GM19438 (cell line): ENCODE measurements around the gene TBC1D5.
"Not testable (repeated sequence)": the region's sequence is repeated elsewhere in the genome, so short reads cannot be mapped to it uniquely, and the experiment has no call there.

ENCODE experiments used
- ATAC-seq: cut with Tn5 transposase; IDR thresholded peaks from one replicate; pipeline ENCODE4 v1.9.1; 2021; ENCODE audit warnings: low read depth; ENCODE audit not compliant: unreplicated experiment

TBC1D5 gene

DNA sequence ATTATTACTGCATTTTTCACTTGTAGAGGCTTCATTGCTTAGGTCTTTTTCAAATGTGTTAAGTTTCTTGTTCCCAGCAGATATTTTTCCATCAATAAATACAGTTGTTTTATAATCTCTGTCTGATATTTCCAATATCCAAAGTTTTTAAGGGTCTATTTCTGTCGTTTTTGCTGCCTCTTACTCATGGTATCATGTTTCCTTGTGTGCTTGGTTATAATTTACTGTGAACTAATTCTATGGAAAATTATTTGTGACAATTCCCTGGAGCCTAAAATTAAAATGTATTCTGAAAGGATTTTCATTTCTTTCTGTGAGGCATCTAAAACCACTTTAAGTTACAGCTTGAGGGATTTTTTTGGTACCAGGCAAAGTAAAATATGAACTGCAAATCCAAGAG lies 17.5 kb downstream of the TBC1D5 start:
- ATAC-seq: no peak

DNA sequence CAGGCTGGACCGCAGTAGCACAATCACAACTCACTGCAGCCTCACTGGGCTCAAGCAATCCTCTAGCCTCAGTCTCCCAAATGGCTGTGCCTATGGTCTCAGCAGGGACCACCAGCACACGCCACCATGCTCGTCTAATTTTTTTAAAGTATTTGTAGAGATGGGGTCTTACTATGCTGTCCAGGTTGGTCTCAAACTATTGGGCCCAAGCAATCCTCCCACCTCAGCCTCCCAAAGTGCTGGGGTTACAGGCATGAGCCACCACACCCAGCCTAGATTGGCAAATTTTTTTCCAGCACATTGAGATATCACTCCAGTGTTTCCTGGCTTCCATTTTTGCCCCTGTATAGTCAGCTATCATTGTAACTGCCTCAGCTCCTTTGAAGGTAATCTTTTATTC lies 18.3 kb downstream of the TBC1D5 start:
- no peak for ATAC-seq

DNA sequence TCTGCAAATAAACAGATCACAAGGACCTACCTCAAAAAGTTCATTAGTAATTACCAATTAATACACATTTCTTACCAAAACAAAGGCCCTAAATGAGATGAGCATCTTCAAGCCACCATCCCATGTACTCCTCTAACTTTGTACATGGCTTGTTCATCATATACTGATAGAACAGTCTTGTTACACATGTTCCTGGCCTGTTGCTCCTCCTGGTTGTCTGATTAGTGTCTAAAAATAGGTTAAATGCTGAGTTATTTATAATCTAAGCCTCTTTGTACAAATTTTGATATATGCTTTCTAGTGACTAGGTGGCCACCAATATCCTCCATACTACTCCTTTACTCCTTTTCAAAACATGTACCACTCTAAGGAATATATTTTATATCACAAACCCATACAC lies 25.0 kb downstream of the TBC1D5 start:
- ATAC-seq: no peak

DNA sequence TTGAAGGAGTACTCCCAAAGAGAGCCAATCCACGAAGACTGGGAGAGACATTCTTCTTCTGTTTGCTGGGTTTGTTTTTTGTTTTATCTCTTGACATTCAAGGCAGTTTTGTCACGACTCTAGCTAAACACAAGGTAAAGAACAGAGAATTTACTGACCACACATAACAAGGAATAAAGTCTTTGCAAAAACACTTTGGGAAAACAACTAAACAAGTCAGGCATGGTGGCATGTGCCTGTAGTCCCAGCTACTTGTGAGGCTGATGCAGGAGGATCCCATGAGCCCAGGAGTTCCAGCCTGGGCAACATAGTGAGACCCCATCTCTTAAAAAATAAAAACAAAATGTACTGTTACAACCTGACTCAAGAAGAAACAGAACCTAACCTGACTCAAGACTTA lies 28.0 kb downstream of the TBC1D5 start:
- no peak for ATAC-seq

DNA sequence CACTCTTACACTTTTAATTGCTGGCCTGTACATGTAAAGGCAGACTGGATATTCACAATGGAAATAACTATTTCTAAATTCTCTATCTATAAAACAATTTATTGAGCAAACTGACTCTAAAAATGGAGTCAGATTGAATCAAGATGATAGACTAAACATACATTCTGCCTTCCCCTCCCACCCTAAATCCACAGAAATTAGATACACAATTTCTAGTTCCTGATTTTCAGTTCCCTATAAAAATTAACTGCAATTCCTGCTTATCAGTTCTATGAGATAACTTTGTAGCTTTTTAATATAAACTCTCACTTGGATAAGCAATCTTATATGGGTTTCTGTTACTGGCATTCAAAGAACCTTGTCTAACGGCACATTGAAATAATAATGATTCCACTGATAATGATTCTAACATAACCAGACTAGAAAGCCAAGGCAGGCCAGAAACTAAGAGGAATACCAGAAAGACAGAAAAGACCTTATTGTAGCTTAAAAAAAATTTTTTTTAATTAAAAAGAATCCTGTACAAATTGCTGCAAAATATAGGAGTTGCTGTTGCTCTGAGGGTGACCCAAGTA lies 33.1 kb downstream of the TBC1D5 start:
- ATAC-seq: no peak

DNA sequence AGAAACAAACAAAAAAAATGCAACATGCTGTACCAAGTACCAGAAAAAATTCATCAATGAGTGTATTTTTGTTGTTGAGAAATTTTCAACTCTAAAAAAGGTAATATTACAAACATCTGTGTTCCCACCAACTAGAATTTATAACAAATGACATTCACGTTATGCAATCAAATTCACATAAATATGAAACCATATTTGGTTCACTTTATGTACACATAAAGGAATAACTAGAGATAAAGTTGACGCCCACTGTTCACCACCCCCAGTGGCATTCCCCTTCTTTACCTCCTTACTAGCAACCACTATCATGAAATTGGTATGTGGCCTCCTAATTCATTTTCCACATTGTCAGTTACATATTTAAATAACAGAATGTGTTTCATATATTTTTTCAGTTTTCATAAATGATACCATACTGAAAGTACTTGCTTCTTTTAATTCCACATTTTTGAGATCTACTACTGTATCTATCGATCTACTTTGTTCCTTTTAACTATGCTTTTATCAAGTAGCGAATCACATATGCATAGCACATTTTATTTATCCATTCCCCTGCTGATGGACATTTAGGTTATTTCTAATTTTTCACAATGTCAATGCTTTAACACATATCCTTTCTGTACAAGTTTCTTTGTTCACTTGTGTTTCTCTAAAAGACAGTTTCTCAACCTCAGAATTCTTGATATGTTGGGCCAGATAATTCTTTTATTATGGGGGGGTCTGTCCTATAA lies 34.5 kb downstream of the TBC1D5 start:
- no peak for ATAC-seq

DNA sequence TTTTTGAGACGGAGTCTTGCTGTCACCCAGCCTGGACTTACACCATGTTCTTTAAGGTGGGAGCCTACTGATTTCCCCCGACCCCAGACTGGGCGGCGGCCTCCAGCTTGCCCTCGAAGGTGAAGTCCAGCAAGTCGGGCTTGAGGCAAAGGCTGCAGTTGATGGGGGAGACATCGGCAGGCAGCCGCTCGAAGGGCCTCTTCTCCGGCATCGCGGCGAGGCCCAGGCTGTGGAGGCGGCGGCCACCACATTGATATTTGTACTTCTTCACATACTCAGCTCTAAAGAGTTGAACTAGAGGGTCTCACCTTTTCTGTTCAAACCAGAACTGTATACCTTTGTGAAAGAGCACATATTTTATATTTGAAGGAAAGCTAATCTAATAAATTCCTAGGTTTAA lies 36.4 kb downstream of the TBC1D5 start:
- not testable (repeated sequence) for ATAC-seq

DNA sequence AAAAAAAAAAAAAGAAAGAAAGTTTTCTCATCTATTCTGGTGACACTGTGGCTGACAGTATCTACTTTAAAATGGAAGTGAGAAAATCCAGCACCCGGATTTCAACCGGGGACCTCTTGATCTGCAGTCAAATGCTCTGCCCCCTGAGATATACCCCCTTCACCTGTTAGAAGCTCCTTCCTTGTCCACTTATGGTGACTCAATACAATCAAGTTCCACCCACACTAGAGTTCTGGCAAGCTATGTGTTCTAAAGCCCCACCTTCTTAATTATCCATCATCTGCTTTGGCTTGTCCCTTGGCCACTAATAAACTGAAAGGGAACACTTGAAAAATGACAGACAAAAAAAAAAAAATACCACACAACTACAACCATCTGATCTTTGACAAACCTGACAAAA lies 42.6 kb downstream of the TBC1D5 start:
- ATAC-seq: not testable (repeated sequence)

DNA sequence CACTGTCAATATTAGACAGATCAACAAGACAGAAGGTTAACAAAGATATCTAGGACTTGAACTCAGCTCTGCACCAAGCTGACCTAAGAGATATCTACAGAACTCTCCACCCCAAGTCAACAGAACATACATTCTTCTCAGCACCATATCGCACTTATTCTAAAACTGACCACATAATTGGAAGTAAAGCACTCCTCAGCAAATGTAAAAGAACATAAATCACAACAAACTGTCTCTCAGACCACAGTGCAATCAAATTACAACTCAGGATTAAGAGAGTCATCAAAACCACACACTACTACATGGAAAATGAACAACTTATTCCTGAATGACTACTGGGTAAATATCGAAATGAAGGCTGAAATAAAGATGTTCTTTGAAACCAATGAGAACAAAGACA lies 46.8 kb downstream of the TBC1D5 start:
- ATAC-seq: not testable (repeated sequence)

DNA sequence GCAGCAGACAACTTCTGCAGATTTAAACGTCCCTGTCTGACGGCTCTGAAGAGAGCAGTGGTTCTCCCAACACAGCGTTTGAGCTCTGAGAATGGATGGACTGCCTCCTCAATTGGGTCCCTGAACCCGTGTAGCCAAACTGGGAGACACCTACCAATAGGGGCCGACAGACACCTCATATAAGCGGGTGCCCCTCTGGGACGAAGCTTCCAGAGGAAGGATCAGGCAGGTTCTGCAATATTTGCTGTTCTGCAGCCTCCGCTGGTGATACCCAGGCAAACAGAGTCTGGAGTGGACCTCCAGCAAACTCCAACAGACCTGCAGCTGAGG lies 48.8 kb downstream of the TBC1D5 start:
- ATAC-seq: not testable (repeated sequence)

DNA sequence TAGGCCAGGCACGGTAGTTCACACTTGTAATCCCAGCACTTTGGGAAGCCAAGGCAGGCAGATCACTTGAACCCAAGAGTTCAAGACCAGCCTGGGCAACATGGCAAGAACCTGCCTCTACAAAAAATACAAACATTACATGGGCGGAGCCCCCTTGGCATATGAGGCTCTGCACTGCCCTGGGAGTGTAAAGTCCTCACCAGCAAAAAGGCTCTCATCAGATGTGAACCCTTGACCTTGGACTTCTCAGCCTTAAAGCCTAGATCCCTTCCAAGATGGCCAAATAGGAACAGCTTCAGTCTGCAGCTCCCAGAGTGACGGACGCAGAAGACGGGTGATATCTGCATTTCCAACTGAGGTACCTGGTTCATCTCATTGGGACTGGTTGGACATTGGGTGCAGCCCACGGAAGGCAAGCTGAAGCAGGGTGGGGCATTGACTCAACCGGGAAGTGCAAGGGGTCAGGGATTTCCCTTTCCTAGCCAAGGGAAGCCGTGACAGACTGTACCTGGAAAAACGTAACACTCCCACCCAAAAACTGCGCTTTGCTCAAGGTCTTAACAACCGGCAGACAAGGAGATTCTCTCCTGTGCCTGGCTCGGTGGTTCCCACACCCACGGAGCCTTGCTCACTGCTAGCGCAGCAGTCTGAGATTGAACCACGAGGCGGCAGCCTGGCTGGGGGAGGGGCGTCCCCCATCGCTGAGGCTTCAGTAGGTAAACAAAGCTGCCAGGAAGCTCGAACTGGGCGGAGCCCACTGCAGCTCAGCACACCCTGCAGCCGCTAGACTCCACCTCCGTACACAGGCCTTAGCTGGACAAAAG lies 49.4 kb downstream of the TBC1D5 start:
- not testable (repeated sequence) for ATAC-seq

DNA sequence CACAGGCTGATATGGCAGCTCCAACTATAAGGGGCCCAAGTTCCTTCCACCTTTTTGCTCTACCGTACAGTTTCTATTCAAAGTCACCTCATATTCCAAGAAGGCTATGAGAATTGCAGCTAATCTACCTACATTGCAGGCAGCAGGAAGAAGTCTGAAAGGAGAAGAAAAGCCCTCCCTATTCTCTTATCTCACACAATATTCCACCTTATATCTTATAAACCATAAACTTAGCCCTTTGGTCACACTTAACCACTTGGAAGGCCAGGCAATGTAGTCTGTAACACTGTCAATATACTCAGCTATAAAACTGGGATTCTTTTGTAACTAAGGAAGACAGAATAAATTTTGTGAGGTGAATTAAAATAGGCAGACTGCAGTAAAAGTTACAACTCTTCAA lies 54.9 kb downstream of the TBC1D5 start:
- no peak for ATAC-seq

DNA sequence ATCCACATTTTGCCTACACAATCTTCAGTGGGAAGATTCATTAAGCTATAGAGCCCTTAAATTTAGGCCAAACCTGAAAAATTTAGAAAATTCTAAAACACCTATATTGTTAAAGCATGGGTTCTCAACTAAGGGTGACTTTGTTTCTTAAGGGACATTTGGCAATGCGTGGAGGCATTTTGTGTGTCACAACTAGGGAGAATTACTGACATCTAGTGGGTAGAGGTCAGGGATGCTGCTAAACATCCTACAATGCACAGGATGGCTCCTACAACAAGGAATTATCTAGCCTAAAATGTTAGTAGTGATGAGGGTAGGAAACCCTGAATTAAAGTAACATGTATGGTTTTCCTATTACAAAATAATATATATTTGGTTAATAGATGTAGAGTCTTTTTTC lies 55.8 kb downstream of the TBC1D5 start:
- no peak for ATAC-seq

DNA sequence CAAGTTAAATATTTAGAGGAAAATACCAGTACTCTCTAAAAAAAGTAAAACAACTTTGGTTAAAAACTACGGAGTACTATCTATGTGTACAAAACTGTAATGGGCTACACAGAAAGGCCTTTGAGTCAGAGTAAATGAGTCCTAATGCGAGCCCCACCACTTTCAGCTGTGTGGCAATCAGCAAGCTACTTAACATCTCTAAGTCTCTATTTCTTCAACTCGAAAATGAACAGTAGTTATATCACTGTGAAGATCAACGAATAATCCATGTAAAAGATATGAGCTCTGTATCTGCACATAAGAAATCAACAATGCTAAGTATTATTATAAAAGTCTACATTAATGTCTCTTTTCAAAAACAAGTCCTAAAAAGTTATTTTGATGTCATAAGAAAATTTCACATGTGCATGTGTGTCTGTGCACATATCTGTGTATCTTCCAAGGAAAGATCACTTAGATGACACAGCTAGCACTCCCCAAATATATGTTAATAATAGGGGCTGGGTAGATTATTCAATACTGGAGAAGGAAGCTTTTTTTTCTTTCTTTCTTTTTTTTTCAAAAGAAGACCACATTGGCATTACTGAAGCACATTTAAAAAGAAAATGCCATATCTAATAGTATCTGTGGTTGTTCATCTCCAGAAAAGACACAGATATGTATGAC lies 58.8 kb downstream of the TBC1D5 start:
- no peak for ATAC-seq

DNA sequence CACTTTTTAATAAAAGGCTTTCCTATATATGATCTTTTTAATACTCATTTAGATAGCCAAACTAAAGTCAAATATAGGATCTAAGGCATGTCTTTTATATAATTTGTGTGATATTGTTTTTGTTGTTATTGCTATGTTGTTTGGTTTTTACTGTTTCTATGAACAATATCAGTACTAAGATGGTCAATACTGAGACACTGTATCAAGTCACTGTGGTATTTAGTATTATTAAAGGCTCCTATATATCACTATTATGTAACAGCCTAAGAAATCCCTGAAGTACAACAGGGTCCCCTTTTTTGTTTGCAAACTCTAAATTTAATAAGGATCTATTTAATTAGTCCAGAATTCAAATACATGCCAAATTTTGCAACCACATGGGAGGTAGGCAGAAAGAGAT lies 61.9 kb downstream of the TBC1D5 start:
- ATAC-seq: no peak

DNA sequence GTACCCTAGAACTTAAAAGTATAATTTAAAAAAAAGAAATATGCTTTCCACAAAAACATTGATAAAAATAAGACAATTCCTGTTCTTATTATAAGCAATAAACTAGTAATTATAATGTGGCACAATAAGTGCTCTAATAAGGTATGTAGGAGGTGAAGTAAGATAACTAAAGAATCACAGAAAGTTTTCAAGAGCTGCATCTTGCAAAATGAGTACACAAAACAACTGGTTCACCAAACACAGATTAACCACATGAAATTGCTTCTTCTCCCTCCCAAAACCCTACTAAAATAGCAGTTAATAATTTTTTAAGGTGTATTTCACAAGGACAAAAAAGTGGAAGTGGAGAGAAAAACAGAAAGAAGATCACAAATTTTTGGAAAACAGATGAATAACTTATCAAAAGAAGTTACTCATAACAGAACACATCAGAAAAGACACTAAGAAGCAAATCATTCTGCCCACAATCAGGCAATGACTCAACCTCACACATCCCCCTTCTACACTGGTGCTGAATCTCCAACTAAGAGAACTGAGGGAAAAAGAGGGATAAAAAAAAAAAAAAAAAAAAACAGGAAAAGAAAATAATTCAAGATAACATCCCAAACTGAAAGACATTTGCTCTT lies 64.2 kb downstream of the TBC1D5 start:
- ATAC-seq: no peak

DNA sequence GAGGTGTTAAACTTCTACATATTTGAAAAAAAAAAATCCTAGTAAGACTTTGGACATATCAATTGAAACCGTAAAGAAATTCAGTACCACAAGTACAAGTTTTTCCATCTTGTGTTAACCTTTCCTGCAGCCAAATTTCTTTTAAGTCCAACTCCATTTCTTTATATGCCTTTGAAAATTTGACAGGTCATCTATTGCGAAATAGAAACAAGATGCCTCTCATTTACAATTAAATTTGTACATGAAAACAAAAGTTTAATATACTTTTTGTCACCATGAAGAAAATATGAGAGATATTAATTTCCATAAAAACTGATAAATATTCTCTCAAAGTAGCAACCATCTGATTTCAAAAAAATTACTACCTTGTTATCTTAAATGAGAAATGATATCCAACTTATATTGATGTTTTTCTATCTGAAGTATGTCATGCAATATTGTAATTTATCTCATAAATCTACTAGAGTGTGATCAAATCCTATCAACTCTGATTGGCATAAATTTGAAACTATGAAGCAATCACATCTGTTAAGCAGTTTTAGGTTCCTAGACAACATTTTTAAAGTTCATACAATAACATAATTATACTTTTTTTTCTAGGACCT lies 68.2 kb downstream of the TBC1D5 start:
- ATAC-seq: no peak

DNA sequence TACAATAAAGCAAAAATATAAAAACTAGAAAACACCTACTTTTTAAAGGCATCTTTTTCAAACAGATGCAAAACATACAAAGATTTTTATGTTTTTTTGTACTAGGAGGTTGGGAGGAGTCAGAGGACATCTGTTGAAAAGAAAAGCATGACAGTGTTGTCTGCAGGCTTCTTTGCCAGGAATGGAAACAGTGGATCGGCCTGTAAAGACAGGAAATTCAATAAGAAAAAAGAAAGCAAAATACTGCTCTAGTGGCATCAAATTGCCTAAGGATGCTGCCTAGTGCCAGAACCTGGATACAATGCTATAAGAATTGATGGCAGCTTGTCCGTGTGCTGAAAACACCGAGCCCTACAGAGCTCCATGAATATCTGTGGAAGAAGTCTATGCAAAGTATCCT lies 69.9 kb downstream of the TBC1D5 start:
- no peak for ATAC-seq

DNA sequence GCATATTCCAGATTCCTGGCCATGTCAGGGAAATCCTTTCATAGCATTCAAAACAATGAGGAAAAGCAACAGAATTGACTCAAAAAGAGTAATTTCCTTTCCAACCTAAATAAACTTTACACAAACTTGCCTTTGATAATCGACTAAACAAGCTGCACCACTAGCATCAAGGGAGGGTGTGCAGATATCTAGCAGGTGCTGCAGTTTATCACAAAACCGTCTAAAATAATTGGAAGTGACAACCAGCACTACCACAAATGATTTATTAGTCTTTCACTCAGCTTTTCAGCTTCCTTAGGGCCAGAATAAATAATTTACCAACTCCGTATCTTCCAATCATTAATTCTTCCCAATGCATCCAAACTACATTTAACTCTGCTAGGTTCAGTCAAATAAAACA lies 71.7 kb downstream of the TBC1D5 start:
- ATAC-seq: no peak

DNA sequence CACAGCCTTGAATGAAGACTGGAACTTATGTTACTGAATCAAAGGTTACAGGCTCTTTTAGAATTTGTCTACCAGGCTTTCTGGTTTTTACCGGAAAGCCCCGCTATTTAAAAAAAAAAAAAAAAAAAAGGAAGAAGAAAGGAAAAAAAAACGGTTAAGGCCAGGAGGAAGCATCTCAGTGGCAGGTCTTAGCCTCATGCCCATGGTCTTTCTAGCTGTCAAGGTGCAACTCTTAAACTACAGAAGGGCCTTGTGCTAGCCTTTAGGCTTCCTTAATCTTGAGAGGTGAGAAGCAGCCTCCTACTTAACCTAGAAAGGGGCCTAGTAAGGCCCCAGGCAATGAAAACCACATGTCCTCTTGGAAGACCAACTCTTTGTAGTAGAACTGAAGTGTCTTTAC lies 77.5 kb downstream of the TBC1D5 start:
- ATAC-seq: no peak

DNA sequence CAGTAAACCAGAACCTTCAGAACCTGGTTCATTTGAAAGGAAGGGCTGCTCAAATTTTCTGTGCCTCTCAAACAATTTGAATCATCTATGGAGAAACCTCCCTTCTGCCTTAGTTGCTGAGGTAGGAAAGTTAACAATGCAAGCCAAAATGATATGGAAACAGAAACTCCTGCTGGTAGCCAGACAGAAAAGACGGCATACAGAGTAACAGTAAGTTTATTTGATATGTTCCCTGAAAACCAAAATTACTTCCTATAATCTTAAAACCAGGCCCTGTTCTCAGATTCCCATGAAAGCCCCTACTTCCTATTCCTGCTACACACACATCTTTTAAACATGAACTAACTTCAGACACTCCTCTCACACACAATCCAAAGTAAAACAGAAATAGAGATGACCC lies 86.2 kb downstream of the TBC1D5 start:
- ATAC-seq: no peak
